ENCODE data around the gene HMG20B.
A peak's percentile ranks its signal among the peaks of the same experiment; 100 is the strongest.

HMG20B gene

GRCh38 chr19:3622224-3622623 lies 49.5 kb downstream of the HMG20B start:
- DNase-seq (ENCODE audit: low spot score): no peak

- DNase-seq (ENCODE audit: low spot score): no peak
Observed at GRCh38 chr19:3623716-3624115, 51.0 kb downstream of the HMG20B start.

GRCh38 chr19:3625996-3626472 lies 53.3 kb downstream of the HMG20B start:
- no peak for DNase-seq (ENCODE audit: low spot score)

GRCh38 chr19:3626473-3627350 lies 54.0 kb downstream of the HMG20B start, which contains the start of gene CACTIN:
Gene CACTIN, minus strand, starts transcription at chr19:3626790. Its CDS starts 28 bp downstream, at chr19:3626762.
- DNase-seq (ENCODE audit: low spot score): peak; percentile 98

GRCh38 chr19:3627351-3627723 lies 54.6 kb downstream of the HMG20B start:
- DNase-seq (ENCODE audit: low spot score): no peak

Data from ecto neural progenitor cell (in vitro differentiated cells).